Ovary (tissue), 3 donors: Measurements from ENCODE around the gene HRH2.

Source experiments
- POLR2A ChIP-seq: fragments of 450-650 bp; IDR thresholded peaks from one replicate; pipeline ENCODE4 v1.6.1; 2017; ENCODE audit warnings: antibody characterized with exemption, mild to moderate bottlenecking, moderate library complexity
- TF ChIP-seq, protein P1 (sequence below), 3 donors: fragments of 450-650 bp in 2 of 3; fragments of 200-600 bp in 1 of 3; IDR thresholded peaks; one replicate each; pipeline versions ENCODE4 v1.5.1 to v1.8.0; 2016 to 2022; ENCODE audit warnings: antibody characterized with exemption in 3 of 3, mild to moderate bottlenecking in 1 of 3
- donor health status: DM: no; HTN: no; CAD: no.

DNA sequence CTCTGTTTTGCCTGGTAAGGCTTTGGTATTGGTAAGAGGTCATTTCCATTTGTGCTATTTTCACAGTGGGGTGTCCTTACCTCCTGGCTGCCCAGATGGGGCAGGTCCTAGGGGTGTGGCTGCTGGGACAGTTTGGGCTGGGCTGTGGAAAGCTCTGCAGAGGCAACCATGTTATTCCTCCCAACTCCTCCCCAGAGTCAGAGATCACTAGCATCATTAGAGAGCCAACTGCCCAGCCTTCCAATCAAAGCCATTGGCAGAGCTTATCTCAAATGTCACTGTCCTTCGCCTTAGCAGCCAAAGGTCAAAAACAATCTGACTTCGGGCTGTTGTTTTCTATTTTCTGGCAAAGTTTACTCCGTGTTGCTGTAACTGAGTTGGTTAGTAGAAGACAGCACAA lies 33.6 kb upstream of the HRH2 start:
- TF ChIP-seq, protein P1, sequence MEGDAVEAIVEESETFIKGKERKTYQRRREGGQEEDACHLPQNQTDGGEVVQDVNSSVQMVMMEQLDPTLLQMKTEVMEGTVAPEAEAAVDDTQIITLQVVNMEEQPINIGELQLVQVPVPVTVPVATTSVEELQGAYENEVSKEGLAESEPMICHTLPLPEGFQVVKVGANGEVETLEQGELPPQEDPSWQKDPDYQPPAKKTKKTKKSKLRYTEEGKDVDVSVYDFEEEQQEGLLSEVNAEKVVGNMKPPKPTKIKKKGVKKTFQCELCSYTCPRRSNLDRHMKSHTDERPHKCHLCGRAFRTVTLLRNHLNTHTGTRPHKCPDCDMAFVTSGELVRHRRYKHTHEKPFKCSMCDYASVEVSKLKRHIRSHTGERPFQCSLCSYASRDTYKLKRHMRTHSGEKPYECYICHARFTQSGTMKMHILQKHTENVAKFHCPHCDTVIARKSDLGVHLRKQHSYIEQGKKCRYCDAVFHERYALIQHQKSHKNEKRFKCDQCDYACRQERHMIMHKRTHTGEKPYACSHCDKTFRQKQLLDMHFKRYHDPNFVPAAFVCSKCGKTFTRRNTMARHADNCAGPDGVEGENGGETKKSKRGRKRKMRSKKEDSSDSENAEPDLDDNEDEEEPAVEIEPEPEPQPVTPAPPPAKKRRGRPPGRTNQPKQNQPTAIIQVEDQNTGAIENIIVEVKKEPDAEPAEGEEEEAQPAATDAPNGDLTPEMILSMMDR (IDR thresholded peaks at IDR 0.05): no peak
- no peak for TF ChIP-seq POLR2A
